HL-60 (cell line): Measurements from ENCODE around the gene TGFA.

Experiments used
- DNase-seq, 2 experiments: peaks; one replicate each; pipeline ENCODE4 v3.0.0-alpha.2; 2010 to 2020; ENCODE audit warnings: low read depth in 1 of 2, low spot score in 1 of 2
- H3K27ac ChIP-seq: fragments of 250-450 bp; sonication (Bioruptor Pico); replicated peaks from 2 replicates; pipeline ENCODE4 v1.5.1; 2020; ENCODE audit warnings: mild to moderate bottlenecking, moderate library complexity
- H3K27me3 ChIP-seq: fragments of 250-450 bp; sonication (Bioruptor Pico); 2 replicates; pipeline ENCODE4 v1.5.1; 2021; ENCODE audit warnings: mild to moderate bottlenecking, moderate library complexity; ENCODE audit not compliant: insufficient read depth, poor library complexity, severe bottlenecking
- H3K4me3 ChIP-seq: replicated peaks from 2 replicates; pipeline ENCODE4 v1.5.1; 2011; ENCODE audit warnings: mild to moderate bottlenecking, control low read depth, low read length; ENCODE audit not compliant: insufficient read depth
- GABPA ChIP-seq: IDR thresholded peaks from 2 replicates; pipeline ENCODE4 v1.6.1; 2012; ENCODE audit warnings: low read depth
- POLR2AphosphoS5 ChIP-seq: IDR thresholded peaks from 2 replicates; pipeline ENCODE4 v1.6.1; 2012; ENCODE audit warnings: low read depth
- SPI1 ChIP-seq: IDR thresholded peaks from 2 replicates; pipeline ENCODE4 v1.6.1; 2012; ENCODE audit warnings: low read depth, mild to moderate bottlenecking, borderline replicate concordance
- TF ChIP-seq, protein P1 (sequence below): IDR thresholded peaks from one replicate; pipeline ENCODE4 v1.5.1; 2011; ENCODE audit warnings: low read length, control low read depth, inconsistent platforms; ENCODE audit not compliant: insufficient read depth
- TF ChIP-seq, protein P2 (sequence below): IDR thresholded peaks from 2 replicates; pipeline ENCODE4 v1.6.1; 2012; ENCODE audit warnings: low read depth; ENCODE audit not compliant: insufficient replicate concordance

TGFA gene

DNA sequence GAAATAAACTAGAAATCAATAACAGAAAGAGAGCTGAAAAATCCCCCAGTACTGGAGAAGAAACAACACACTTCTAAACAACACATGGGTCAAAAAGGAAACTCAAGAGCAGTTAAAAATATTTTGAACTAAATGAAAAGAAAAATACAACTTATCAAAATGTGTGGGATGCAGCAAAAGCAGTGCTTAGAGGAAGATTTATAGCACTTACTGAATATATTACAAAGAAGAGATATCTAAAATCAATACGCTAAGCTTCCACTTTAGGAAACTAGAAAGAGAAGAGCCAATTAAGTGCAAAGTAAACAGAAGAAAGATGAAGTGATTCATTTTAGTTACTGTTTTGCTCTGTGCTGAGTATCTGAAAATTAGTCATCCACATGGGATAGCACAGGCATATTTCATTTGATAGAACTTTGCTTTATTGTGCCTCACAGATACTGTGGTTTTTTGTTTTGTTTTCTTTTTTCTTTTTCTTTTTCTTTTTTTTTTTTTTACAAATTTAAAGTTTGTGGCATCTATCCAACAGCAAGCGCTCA lies 17.0 kb downstream of the TGFA start:
- DNase-seq: no peak
- Histone ChIP-seq H3K4me3 (no peak overlapping the region), H3K27ac (no peak overlapping the region), H3K27me3 (no peaks in the 10 kb centered on the region)
- TF ChIP-seq, protein P1, sequence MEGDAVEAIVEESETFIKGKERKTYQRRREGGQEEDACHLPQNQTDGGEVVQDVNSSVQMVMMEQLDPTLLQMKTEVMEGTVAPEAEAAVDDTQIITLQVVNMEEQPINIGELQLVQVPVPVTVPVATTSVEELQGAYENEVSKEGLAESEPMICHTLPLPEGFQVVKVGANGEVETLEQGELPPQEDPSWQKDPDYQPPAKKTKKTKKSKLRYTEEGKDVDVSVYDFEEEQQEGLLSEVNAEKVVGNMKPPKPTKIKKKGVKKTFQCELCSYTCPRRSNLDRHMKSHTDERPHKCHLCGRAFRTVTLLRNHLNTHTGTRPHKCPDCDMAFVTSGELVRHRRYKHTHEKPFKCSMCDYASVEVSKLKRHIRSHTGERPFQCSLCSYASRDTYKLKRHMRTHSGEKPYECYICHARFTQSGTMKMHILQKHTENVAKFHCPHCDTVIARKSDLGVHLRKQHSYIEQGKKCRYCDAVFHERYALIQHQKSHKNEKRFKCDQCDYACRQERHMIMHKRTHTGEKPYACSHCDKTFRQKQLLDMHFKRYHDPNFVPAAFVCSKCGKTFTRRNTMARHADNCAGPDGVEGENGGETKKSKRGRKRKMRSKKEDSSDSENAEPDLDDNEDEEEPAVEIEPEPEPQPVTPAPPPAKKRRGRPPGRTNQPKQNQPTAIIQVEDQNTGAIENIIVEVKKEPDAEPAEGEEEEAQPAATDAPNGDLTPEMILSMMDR: no peak
- TF ChIP-seq GABPA (no peak), POLR2AphosphoS5 (no peak), SPI1 (no peak)
- TF ChIP-seq, protein P2, sequence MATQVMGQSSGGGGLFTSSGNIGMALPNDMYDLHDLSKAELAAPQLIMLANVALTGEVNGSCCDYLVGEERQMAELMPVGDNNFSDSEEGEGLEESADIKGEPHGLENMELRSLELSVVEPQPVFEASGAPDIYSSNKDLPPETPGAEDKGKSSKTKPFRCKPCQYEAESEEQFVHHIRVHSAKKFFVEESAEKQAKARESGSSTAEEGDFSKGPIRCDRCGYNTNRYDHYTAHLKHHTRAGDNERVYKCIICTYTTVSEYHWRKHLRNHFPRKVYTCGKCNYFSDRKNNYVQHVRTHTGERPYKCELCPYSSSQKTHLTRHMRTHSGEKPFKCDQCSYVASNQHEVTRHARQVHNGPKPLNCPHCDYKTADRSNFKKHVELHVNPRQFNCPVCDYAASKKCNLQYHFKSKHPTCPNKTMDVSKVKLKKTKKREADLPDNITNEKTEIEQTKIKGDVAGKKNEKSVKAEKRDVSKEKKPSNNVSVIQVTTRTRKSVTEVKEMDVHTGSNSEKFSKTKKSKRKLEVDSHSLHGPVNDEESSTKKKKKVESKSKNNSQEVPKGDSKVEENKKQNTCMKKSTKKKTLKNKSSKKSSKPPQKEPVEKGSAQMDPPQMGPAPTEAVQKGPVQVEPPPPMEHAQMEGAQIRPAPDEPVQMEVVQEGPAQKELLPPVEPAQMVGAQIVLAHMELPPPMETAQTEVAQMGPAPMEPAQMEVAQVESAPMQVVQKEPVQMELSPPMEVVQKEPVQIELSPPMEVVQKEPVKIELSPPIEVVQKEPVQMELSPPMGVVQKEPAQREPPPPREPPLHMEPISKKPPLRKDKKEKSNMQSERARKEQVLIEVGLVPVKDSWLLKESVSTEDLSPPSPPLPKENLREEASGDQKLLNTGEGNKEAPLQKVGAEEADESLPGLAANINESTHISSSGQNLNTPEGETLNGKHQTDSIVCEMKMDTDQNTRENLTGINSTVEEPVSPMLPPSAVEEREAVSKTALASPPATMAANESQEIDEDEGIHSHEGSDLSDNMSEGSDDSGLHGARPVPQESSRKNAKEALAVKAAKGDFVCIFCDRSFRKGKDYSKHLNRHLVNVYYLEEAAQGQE: no peak

DNA sequence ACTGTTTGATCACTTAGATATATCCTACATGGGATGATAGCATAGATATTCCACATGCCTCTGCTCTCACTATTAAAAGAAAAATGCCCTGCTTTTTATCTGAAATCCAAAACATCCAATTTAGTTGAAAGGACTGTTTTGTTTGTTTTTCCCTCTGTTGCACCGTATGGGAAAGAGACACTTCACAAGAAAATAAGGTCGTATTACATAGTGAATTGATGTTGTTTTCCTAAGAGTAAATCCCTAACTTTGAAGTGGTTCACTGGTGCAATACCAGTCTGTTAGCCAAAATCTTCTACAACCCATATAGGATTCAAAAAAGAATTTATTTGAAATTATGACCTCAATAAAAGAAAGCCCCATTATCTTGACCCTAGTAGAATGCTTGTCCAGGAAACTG lies 18.1 kb downstream of the TGFA start:
- Histone ChIP-seq H3K27ac (no peak overlapping the region), H3K4me3 (no peak overlapping the region), H3K27me3 (no peaks in the 10 kb centered on the region)
- TF ChIP-seq, protein P2: no peak
- TF ChIP-seq, protein P1: no peak
- TF ChIP-seq GABPA (no peak), SPI1 (no peak), POLR2AphosphoS5 (no peak)
- DNase-seq: no peak

DNA sequence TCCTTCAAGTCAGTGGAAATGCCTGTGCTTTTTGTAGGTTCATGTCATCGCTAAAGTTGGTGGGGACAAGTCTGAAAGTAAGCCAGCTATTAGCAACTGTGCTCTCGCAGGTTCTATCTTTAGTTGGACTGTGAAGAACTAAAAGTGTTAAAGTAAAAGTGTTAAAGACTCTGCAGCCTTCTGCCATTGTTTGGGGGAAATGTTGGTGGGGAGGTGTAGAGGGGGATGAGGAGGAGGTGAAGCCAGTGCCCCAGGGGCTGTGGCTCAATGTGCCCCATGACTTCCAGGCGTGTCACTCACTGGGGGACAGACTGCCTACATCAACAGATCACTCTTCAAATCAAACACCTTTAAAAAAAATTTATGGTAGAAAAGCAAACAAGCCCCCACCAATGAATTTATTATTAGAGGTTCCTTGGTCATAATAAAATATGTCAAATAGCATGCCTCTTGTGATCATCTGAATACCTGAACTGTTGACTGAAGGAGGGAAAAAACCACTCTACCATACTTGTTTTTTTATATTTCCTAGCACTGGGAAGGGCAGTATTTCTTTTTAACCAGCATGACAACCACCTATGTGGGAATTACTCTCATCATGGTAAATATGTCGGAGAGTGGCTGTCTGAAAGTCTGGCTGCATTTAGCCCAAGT lies 19.3 kb downstream of the TGFA start:
- no peak for DNase-seq
- Histone ChIP-seq H3K27me3 (no peaks in the 10 kb centered on the region), H3K4me3 (no peak overlapping the region), H3K27ac (no peak overlapping the region)
- no peak for TF ChIP-seq POLR2AphosphoS5
- no peak for TF ChIP-seq GABPA
- TF ChIP-seq, protein P1: no peak
- no peak for TF ChIP-seq SPI1
- TF ChIP-seq, protein P2: no peak
